SU-DHL-6 (cell line): ENCODE measurements around the gene APRT.

Source experiments
- H2AFZ ChIP-seq: fragments of 200-600 bp; sonication (generic); 2 replicates; pipeline ENCODE4 v1.6.1; 2014; ENCODE audit warnings: low read depth, mild to moderate bottlenecking, moderate library complexity, mixed read lengths, antibody characterized with exemption, low read length; ENCODE audit not compliant: severe bottlenecking
- H3F3A ChIP-seq: fragments of 200-600 bp; shearing (Covaris generic); 2 replicates; pipeline ENCODE4 v1.6.0; 2016; ENCODE audit warnings: antibody characterized with exemption, mild to moderate bottlenecking; ENCODE audit not compliant: insufficient read depth
- H3K27ac ChIP-seq: fragments of 200-600 bp; sonication (generic); 2 replicates; pipeline ENCODE4 v1.5.1; 2016; ENCODE audit warnings: low read depth, mild to moderate bottlenecking, low read length, moderate library complexity, mixed read lengths
- H3K27me3 ChIP-seq: fragments of 200-600 bp; sonication (generic), shearing (Covaris generic); 2 replicates; pipeline ENCODE4 v1.6.0; 2014; ENCODE audit warnings: mild to moderate bottlenecking, low read length
- H3K36me3 ChIP-seq: fragments of 200-600 bp; sonication (generic); 2 replicates; pipeline ENCODE4 v1.6.1; 2014; ENCODE audit warnings: mild to moderate bottlenecking, low read length, mixed read lengths
- H3K4me2 ChIP-seq: fragments of 300-600, 200-600 bp; shearing (Covaris generic), sonication (generic); 2 replicates; pipeline ENCODE4 v1.6.0; 2014; ENCODE audit warnings: low read length, low read depth, mild to moderate bottlenecking; ENCODE audit not compliant: poor library complexity, severe bottlenecking
- H3K4me3 ChIP-seq: fragments of 200-600 bp; sonication (generic); 2 replicates; pipeline ENCODE4 v1.5.1; 2014; ENCODE audit warnings: antibody characterized with exemption, low read length, mild to moderate bottlenecking, mixed read lengths; ENCODE audit not compliant: insufficient read depth, poor library complexity, severe bottlenecking
- H3K79me2 ChIP-seq: fragments of 200-600 bp; sonication (generic); 2 replicates; pipeline ENCODE4 v1.6.1; 2014; ENCODE audit warnings: mild to moderate bottlenecking, low read length, moderate library complexity; ENCODE audit not compliant: insufficient read depth
- H3K9ac ChIP-seq: fragments of 200-600 bp; sonication (generic); 2 replicates; pipeline ENCODE4 v1.7.0; 2014; ENCODE audit warnings: mild to moderate bottlenecking, low read length
- H3K9me2 ChIP-seq: fragments of 200-600 bp; sonication (generic); replicated peaks from 2 replicates; pipeline ENCODE4 v1.6.1; 2014; ENCODE audit warnings: low read length; ENCODE audit not compliant: insufficient read depth
- H3K9me3 ChIP-seq: fragments of 200-600 bp; sonication (generic); 2 replicates; pipeline ENCODE4 v1.6.1; 2014; ENCODE audit warnings: low read length, mixed read lengths; ENCODE audit not compliant: insufficient read depth
- H4K20me1 ChIP-seq: fragments of 200-600 bp; sonication (generic); 2 replicates; pipeline ENCODE4 v1.6.1; 2014; ENCODE audit warnings: low read depth, mild to moderate bottlenecking, antibody characterized with exemption, low read length, moderate library complexity, mixed read lengths
- EZH2phosphoT487 ChIP-seq: fragments of 200-600 bp; sonication (generic), shearing (Covaris generic); conservative IDR thresholded peaks from 2 replicates; pipeline ENCODE4 v1.6.1; 2018; ENCODE audit warnings: mild to moderate bottlenecking, antibody characterized with exemption, low read length, moderate library complexity, mixed read lengths
- TF ChIP-seq, protein P1 (sequence below): fragments of 200-600 bp; sonication (generic); IDR thresholded peaks from one replicate; pipeline ENCODE4 v1.5.1; 2017; ENCODE audit warnings: antibody characterized with exemption, mild to moderate bottlenecking, low read length, moderate library complexity; ENCODE audit not compliant: insufficient read depth, poor library complexity, severe bottlenecking

The APRT gene

DNA sequence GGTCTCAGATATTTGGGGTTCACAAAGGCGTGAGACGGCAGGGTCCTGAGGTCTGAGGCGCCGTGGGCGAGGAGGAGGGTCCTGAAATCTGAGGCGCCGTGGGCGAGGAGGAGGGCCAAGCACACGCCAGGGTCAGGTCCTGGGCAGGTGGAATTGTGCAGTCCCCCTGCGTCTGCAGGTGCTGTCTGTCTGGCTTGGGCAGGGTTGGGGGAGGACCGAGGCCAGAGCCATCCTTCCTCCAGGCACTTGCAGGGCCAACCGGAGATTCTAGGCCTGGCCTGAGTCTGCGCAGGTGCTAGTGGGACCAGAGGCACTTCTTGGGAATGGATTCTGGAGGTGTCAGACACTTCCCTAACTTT lies 2.4 kb upstream of the APRT start:
- Histone ChIP-seq H3F3A (peaks cover 19% of the 10 kb centered on the region), H3K27ac (no peak overlapping the region), H3K79me2 (peaks cover 7% of the 10 kb centered on the region; the same call in 1 of the 2 replicates), H3K9me3 (peaks cover 5% of the 10 kb centered on the region; the same call in 1 of the 2 replicates), H3K4me3 (no peak overlapping the region), H3K9me2 (no peaks in the 10 kb centered on the region), H3K4me2 (no peak overlapping the region), H2AFZ (no peak overlapping the region), H3K27me3 (no peaks in the 10 kb centered on the region), H3K36me3 (no peaks in the 10 kb centered on the region), H4K20me1 (no peaks in the 10 kb centered on the region), H3K9ac (no peak overlapping the region)
- no peak for TF ChIP-seq EZH2phosphoT487
- TF ChIP-seq, protein P1, sequence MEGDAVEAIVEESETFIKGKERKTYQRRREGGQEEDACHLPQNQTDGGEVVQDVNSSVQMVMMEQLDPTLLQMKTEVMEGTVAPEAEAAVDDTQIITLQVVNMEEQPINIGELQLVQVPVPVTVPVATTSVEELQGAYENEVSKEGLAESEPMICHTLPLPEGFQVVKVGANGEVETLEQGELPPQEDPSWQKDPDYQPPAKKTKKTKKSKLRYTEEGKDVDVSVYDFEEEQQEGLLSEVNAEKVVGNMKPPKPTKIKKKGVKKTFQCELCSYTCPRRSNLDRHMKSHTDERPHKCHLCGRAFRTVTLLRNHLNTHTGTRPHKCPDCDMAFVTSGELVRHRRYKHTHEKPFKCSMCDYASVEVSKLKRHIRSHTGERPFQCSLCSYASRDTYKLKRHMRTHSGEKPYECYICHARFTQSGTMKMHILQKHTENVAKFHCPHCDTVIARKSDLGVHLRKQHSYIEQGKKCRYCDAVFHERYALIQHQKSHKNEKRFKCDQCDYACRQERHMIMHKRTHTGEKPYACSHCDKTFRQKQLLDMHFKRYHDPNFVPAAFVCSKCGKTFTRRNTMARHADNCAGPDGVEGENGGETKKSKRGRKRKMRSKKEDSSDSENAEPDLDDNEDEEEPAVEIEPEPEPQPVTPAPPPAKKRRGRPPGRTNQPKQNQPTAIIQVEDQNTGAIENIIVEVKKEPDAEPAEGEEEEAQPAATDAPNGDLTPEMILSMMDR = no peak

DNA sequence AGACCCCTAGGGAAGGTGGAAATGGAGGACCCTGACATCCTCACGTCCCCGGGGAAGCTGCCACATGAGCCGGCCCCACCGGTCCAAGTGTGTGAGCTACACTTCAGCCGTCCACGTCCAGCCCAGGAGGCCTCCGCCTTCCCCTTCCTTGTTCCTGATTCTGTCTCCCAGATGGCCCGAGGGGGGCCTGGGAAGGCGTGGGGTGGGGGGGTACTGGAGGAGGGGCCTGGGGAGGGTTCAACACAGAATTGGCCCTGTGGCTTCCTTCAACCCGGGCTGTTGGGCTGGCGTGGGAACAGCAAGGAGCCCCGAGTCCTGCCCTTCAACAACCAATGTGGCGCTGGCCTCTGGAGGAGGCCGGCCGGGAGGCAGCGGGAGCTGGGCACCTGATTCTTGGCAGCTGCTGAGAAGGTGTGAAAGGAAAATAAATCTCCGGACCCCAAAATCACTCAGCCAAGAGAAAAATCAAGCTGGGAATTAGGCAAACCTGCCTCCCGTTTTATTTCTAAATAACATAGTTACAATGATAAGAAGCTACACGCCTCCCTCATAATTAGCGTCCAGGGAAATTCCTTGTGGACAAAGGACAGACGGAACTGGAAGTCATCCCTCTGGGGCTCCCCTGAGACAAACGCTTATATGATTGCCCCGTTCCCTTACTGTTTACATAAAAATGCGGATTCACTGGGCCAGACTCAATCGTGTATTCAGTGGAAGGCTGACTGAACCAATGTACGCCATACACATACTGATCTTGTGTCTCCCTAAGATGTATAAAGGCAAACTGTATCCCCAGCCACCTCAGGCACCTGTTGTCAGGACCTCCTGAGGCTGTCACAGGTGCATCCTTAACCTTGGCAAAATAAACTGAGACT lies 1.8 kb upstream of the APRT start:
- H3K79me2 ChIP-seq = peaks cover 7% of the 10 kb centered on the region; the same call in 1 of the 2 replicates
- no peaks in the 10 kb centered on the region for H4K20me1 ChIP-seq
- H2AFZ ChIP-seq = no peak overlapping the region
- no peak for TF ChIP-seq EZH2phosphoT487
- TF ChIP-seq, protein P1 = no peak
- H3K9me3 ChIP-seq = peaks cover 5% of the 10 kb centered on the region; the same call in 1 of the 2 replicates
- H3K27ac ChIP-seq = no peak overlapping the region
- H3K9ac ChIP-seq = no peak overlapping the region
- H3K4me3 ChIP-seq = no peak overlapping the region
- peaks cover 25% of the 10 kb centered on the region for H3F3A ChIP-seq
- no peak overlapping the region for H3K4me2 ChIP-seq
- H3K9me2 ChIP-seq = no peaks in the 10 kb centered on the region
- no peaks in the 10 kb centered on the region for H3K36me3 ChIP-seq
- H3K27me3 ChIP-seq = no peaks in the 10 kb centered on the region

DNA sequence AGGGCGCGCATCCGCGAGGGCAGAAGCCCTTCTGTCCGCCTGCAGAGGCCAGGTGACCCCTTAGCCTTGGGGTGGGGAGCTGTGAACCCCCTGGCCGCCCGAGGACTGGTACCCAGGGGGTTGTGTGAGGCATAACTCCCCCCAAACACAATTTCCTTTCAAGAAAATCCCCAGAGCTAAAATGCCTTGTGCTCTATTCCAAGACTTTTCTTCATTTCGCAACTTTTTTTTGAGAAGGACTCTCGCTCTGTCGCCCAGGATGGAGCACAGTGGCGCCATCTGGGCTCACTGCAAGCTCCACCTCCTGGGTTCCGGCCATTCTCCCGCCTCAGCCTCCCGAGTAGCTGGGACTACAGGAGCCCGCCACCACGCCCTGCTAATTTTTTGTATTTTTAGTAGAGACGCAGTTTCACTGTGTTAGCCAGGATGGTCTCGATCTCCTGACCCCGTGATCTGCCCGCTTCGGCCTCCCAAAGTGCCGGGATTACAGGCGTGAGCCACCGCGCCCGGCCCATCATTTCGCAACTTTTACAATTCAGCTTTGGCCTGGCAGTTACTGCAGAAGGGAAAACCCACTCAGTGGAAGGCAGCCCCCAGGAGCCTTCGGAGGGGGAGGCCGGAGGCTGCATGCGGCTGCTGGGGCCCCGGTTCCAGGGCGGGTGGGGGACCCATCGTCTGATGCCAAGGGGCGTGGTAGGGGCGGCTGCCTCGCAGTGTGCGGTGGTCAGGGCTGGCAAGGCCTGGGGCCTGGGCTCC lies 963 bp upstream of the APRT start:
- TF ChIP-seq, protein P1 = no peak
- TF ChIP-seq EZH2phosphoT487 = no peak
- Histone ChIP-seq H3K9ac (no peak overlapping the region), H3K27ac (no peak overlapping the region), H3K9me2 (no peaks in the 10 kb centered on the region), H3K36me3 (no peaks in the 10 kb centered on the region), H3K79me2 (peaks cover 7% of the 10 kb centered on the region; the same call in 1 of the 2 replicates), H3F3A (peaks cover 32% of the 10 kb centered on the region), H4K20me1 (no peaks in the 10 kb centered on the region), H3K9me3 (peaks cover 5% of the 10 kb centered on the region; the same call in 1 of the 2 replicates), H3K27me3 (no peaks in the 10 kb centered on the region), H3K4me3 (no peak overlapping the region), H2AFZ (no peak overlapping the region), H3K4me2 (no peak overlapping the region)
